ENCODE measurements around the gene JPT1. TPM values are rescaled to one million over a fixed set of nuclear protein-coding genes. Genes with fewer than 3 reads are reported as not detected.
"Not testable (repeated sequence)": the region's sequence is repeated elsewhere in the genome, so short reads cannot be mapped to it uniquely, and the experiment has no call there.

The JPT1 gene
- total and polyA plus RNA-seq, 7 donors = 50.1 to 232 (median 92.6) TPM

DNA sequence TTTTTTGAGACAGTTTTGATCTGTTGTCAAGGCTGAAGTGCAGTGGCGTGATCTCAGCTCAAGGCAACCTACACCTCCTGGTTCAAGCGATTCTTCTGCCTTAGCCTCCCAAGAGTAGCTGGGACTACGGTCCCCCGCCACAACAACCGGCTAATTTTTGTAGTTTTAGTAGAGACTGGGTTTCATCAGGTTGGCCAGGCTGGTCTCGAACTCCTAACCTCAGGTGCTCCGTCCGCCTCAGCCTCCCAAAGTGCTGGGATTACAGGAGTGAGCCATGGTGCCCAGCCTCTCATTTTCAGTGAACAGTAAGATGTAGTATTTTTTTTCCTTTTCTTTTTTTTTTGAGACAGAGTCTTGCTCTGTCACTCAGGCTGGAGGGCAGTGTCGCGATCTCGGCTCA is 20.7 kb upstream of the JPT1 start:
- peaks cover 9% of the 10 kb centered on the region for H3K4me1 ChIP-seq
- H3K27me3 ChIP-seq (ENCODE audit: insufficient read depth in 3 of 3, low read length in 2 of 3) = no peaks in the 10 kb centered on the region
- ATAC-seq (no peak), DNase-seq (no peak)
- no peak overlapping the region for H3K27ac ChIP-seq
- H3K36me3 ChIP-seq (ENCODE audit: insufficient read depth in 1 of 2, low read depth in 1 of 2) = peaks cover 15 to 100% of the 10 kb centered on the region in 2 donors
- no peak overlapping the region for H3K4me3 ChIP-seq
- WGBS, 3 donors = 92 to 95% (median 94%) methylated on average over 11 of the region's 11 CpGs
- H3K9me3 ChIP-seq = no peaks in the 10 kb centered on the region
- no peak for TF ChIP-seq CTCF (IDR thresholded peaks at IDR 0.05)
- intact Hi-C loops (cut with DNase I) = loop anchor here in 1 of 2 donors (5.0 to 10.0 kb wide), 2 partner anchors 63 to 210 kb away; no protein-coding TSS in a partner anchor

- H3K27me3 ChIP-seq (ENCODE audit: insufficient read depth in 3 of 3, low read length in 2 of 3) = no peaks in the 10 kb centered on the region
- peaks cover 15 to 97% of the 10 kb centered on the region in 2 donors for H3K36me3 ChIP-seq (ENCODE audit: insufficient read depth in 1 of 2, low read depth in 1 of 2)
- H3K4me3 ChIP-seq = no peak overlapping the region
- intact Hi-C loops (cut with DNase I) = loop anchor here (2.0 to 10.0 kb wide), 2 partner anchors 59 to 209 kb away; no protein-coding TSS in a partner anchor
- TF ChIP-seq CTCF (IDR thresholded peaks at IDR 0.05) = no peak
- no peak overlapping the region for H3K27ac ChIP-seq
- DNase-seq (no peak), ATAC-seq (no peak)
- no peaks in the 10 kb centered on the region for H3K4me1 ChIP-seq
- no peaks in the 10 kb centered on the region for H3K9me3 ChIP-seq
- 83 to 87% (median 84%) methylated on average over 4 of the region's 4 CpGs for WGBS, 3 donors
Measured at GRCh38 chr17:75173526-75173925, 19.2 kb upstream of the JPT1 start.

GRCh38 chr17:75168998-75169397 is 14.7 kb upstream of the JPT1 start:
- no peaks in the 10 kb centered on the region for H3K4me1 ChIP-seq
- 85 to 89% (median 85%) methylated on average over 4 of the region's 4 CpGs for WGBS, 3 donors
- no peak for TF ChIP-seq CTCF (IDR thresholded peaks at IDR 0.05)
- no peak overlapping the region for H3K4me3 ChIP-seq
- no peak overlapping the region for H3K27ac ChIP-seq
- H3K36me3 ChIP-seq (ENCODE audit: insufficient read depth in 1 of 2, low read depth in 1 of 2) = peaks cover 6 to 94% of the 10 kb centered on the region in 2 donors
- DNase-seq (no peak), ATAC-seq (no peak)
- no peaks in the 10 kb centered on the region for H3K9me3 ChIP-seq
- H3K27me3 ChIP-seq (ENCODE audit: insufficient read depth in 3 of 3, low read length in 2 of 3) = no peaks in the 10 kb centered on the region
- intact Hi-C loops (cut with DNase I) = no loop called here

DNA sequence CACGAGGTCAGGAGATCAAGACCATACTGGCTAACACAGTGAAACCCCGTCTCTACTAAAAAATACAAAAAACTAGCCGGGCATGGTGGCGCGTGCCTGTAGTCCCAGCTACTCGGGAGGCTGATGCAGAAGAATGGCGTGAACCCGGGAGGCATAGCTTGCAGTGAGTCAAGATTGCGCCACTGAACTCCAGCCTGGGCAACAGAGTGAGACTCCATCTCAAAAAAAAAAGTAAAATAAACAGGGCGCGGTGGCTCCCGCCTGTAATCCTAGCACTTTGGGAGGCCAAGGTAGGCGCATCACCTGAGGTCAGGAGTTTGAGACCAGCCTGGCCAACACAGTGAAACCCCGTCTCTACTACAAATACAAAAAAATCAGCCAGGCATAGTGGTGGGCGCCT is 10.3 kb upstream of the JPT1 start:
- H3K27ac ChIP-seq; H3K4me1 ChIP-seq; ATAC-seq; H3K27me3 ChIP-seq (ENCODE audit: insufficient read depth in 3 of 3, low read length in 2 of 3); DNase-seq; intact Hi-C loops (cut with DNase I); H3K9me3 ChIP-seq; H3K4me3 ChIP-seq: not testable (repeated sequence)
- H3K36me3 ChIP-seq (ENCODE audit: insufficient read depth in 1 of 2, low read depth in 1 of 2) = peaks cover 0 to 61% of the 10 kb centered on the region in 2 donors
- WGBS, 3 donors = 98% methylated on average over 15 of the region's 15 CpGs

DNA sequence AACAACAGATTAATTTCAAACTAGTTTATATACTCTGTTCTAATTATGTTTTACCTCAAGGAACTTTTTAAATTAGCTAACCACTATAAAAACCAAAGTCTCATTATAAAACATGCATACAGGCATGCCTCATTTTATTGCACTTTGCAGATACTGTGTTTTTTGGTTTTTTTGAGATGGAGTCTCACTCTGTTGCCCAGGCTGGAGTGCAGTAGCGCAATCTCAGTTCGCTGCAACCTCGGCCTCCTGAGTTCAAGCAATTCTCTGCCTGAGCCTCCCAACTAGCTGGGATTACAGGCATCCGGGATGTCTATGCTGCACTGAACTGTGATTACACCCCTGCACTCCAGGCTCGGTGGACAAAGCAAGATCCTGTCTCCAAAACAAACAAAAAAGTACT is 8.8 kb upstream of the JPT1 start:
- H3K36me3 ChIP-seq (ENCODE audit: insufficient read depth in 1 of 2, low read depth in 1 of 2) = peaks cover 0 to 53% of the 10 kb centered on the region in 2 donors
- peaks cover 7% of the 10 kb centered on the region for H3K4me1 ChIP-seq
- H3K4me3 ChIP-seq = no peak overlapping the region
- H3K27ac ChIP-seq = no peak overlapping the region
- intact Hi-C loops (cut with DNase I) = no loop called here
- DNase-seq = no peak
- no peaks in the 10 kb centered on the region for H3K9me3 ChIP-seq
- 91 to 93% (median 91%) methylated on average over 5 of the region's 5 CpGs for WGBS, 3 donors
- ATAC-seq = no peak
- no peaks in the 10 kb centered on the region for H3K27me3 ChIP-seq (ENCODE audit: insufficient read depth in 3 of 3, low read length in 2 of 3)
- no peak for TF ChIP-seq CTCF (IDR thresholded peaks at IDR 0.05)

All from psoas muscle (tissue), 8 donors.